Muscle layer of duodenum (tissue), 2 donors: Measurements from ENCODE around the gene IFNAR1.

Experiments
- H3K27ac ChIP-seq: one replicate; pipeline ENCODE4 v1.7.0; 2013; ENCODE audit warnings: mild to moderate bottlenecking, low read length
- H3K27me3 ChIP-seq: one replicate; pipeline ENCODE4 v1.7.0; 2013; ENCODE audit warnings: low read depth, mild to moderate bottlenecking, control low read depth, low read length
- H3K36me3 ChIP-seq, 2 donors: one replicate each; pipeline ENCODE4 v1.7.0; 2013; ENCODE audit warnings: low read length in 2 of 2, control low read depth in 1 of 2, mild to moderate bottlenecking in 1 of 2; ENCODE audit not compliant: insufficient read depth in 2 of 2, control insufficient read depth in 1 of 2
- H3K4me1 ChIP-seq, 2 donors: one replicate each; pipeline ENCODE4 v1.7.0; 2013; ENCODE audit warnings: low read length in 2 of 2, mild to moderate bottlenecking in 2 of 2, control low read depth in 1 of 2, moderate library complexity in 1 of 2; ENCODE audit not compliant: insufficient read depth in 2 of 2, control insufficient read depth in 1 of 2
- H3K4me3 ChIP-seq, 2 donors: one replicate each; pipeline ENCODE4 v1.7.0; 2013; ENCODE audit warnings: low read length in 2 of 2, low read depth in 1 of 2, mild to moderate bottlenecking in 1 of 2
- H3K9me3 ChIP-seq, 2 donors: one replicate each; pipeline ENCODE4 v1.7.0; 2013; ENCODE audit warnings: low read length in 2 of 2, control low read depth in 1 of 2, mild to moderate bottlenecking in 1 of 2; ENCODE audit not compliant: control insufficient read depth in 1 of 2
- donor health status: healthy.

Gene IFNAR1

DNA sequence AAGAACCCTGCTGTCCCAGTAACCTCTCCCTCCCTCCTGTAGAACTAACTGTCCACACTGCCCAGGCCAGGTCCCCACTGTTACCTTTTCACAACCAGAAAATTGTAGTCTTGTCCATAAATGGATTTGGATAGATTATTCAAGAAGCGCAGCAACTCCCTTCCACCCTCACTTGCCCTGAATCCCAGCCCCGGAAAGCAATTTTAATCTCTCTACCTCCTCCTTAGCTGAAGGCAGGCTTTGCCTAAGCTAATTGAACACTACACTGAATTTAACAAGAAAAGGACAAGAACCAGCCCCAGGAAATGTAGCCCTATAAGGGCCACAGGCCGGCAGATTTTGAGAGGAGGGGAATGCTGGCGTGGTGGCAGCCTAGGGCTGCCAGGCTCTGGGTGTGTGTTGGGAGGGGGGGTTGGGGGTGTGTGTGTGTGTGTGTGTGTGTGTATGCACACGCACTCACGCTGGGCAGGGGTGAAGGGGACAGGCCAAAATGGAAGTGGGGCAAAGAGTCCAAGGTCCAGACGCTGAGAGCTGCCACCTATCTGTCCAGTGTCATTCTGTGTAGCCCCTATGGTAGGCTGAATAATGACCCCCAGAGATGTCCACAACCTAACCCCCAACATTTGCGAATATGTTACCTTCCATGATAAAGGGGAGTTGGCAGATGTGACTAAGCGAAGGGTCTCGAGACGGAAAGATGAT lies 67.7 kb downstream of the IFNAR1 start:
- Histone ChIP-seq H3K27me3 (no peaks in the 10 kb centered on the region), H3K36me3 (no peaks in the 10 kb centered on the region), H3K4me3 (no peak overlapping the region), H3K9me3 (no peaks in the 10 kb centered on the region), H3K4me1 (no peaks in the 10 kb centered on the region), H3K27ac (no peak overlapping the region)

DNA sequence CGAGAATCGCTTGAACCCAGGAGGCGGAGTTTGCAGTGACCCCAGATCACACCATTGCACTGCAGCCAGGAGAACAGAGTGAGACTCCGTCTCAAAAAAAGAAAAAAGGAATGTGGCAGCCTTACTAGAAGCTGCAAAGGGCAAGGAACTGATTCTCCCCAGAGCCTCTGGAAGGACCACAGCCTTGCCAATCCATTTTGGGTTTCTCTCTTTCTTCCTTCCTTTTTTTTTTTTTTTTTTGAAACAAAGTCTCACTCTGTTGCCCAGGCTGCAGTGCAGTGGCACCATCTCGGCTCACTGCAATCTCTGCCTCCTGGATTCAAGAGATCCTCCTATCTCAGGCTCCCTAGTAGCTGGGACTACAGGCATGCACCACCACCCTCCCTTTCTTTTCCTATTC lies 68.6 kb downstream of the IFNAR1 start:
- Histone ChIP-seq H3K27ac (no peak overlapping the region), H3K36me3 (no peaks in the 10 kb centered on the region), H3K4me3 (no peak overlapping the region), H3K9me3 (no peaks in the 10 kb centered on the region), H3K27me3 (no peaks in the 10 kb centered on the region), H3K4me1 (no peaks in the 10 kb centered on the region)

DNA sequence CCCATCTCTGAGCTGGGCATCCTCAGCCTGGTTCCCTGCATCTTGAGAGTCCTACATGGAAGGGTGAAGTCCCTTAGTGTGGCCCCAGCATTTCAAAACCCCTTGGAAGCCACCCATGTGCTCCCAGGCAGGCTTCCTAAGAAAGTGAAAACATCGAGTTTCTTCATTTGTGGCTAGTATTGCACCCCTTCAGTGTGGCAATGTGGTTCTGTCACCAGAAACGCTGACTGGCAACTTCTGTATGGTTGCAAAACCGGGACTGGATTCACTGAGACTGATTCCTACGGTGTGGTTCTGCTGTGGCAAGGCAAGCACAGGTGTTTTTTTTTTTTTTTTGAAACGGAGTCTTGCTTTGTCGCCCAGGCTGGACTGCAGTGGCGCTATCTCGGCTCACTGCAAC lies 69.5 kb downstream of the IFNAR1 start:
- H3K27ac ChIP-seq: no peak overlapping the region
- no peaks in the 10 kb centered on the region for H3K36me3 ChIP-seq
- no peaks in the 10 kb centered on the region for H3K27me3 ChIP-seq
- no peak overlapping the region for H3K4me3 ChIP-seq
- H3K4me1 ChIP-seq: no peaks in the 10 kb centered on the region
- no peaks in the 10 kb centered on the region for H3K9me3 ChIP-seq

DNA sequence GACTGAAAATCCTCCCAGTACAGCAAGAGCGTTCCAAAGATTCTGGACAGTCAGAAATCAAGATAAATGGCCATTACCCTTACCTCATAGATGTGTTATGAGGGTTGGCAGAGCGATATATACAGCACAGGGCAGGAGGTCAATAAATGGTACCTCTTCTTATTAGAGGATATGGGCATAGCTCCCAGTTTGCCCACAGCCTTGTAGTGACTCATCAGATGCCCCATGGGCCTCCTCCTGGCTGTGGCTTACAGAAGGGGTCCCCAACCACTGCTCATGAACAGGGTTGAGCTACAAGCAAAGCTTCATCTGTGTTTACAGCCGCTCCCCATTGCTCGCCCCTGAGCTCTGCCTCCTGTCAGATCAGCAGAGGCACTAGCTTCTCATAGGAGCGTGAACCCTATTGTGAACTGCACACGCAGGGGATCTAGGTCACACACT lies 71.1 kb downstream of the IFNAR1 start:
- Histone ChIP-seq H3K4me3 (no peak overlapping the region), H3K27me3 (no peaks in the 10 kb centered on the region), H3K9me3 (no peaks in the 10 kb centered on the region), H3K4me1 (no peaks in the 10 kb centered on the region), H3K36me3 (no peaks in the 10 kb centered on the region), H3K27ac (no peak overlapping the region)

DNA sequence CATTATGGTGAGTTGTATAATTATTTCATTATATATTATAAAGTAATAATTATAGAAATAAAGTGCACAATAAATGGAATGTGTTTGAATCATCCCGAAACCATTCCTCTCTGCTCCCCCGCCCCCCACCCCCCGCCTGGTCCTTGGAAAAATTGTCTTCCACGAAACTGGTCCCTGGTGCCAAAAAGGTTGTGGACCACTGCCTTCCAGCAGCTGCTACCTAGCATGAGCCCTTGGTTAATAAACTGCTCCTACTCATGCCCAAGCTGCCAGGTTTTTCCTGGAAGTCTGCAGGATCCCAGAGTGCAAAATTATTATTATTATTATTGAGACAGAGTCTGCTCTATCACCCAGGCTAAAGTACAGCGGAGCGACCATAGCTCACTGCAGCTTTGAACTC lies 71.7 kb downstream of the IFNAR1 start:
- no peak overlapping the region for H3K27ac ChIP-seq
- no peak overlapping the region for H3K4me3 ChIP-seq
- H3K27me3 ChIP-seq: no peaks in the 10 kb centered on the region
- no peaks in the 10 kb centered on the region for H3K36me3 ChIP-seq
- no peaks in the 10 kb centered on the region for H3K4me1 ChIP-seq
- no peaks in the 10 kb centered on the region for H3K9me3 ChIP-seq

DNA sequence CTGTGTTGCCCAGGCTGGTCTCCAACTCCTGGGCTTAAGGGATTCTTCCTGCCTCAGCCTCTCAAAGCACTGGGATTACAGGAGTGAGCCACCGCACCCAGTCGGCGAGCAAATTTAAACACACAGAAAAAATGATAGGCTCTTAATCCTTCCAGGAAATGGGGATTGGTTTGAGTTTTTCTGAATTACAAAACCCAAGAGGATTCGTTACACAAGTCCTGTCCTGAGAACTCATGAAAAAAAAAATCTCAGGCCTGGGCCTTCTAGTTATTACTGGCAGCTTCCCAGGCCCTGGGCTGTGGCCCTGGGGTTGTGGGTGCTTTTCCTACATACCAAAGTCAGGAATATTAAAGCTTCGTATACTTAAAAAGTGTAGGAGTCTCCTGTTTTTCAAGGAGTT lies 72.2 kb downstream of the IFNAR1 start:
- H3K4me3 ChIP-seq: no peak overlapping the region
- no peaks in the 10 kb centered on the region for H3K36me3 ChIP-seq
- H3K9me3 ChIP-seq: no peaks in the 10 kb centered on the region
- no peak overlapping the region for H3K27ac ChIP-seq
- no peaks in the 10 kb centered on the region for H3K27me3 ChIP-seq
- H3K4me1 ChIP-seq: no peaks in the 10 kb centered on the region

DNA sequence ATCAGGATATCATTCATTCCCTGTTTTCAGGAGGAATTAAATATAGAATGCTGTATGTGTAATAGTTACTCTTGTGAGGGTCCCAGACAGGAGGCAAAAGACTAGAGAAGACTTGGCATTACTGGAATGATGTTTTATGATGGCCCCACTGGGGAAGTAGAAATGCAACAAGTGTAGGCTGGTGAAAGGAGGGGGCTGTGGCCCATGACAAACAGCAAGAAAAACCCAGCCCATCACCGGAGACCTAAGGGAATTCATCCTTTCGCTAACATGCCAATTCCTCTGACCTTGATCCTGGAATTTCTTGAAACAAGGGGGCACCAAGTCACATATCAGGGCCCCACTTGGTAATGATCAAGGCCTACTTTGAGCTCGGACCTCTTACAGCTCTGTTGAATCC lies 72.9 kb downstream of the IFNAR1 start:
- Histone ChIP-seq H3K27me3 (no peaks in the 10 kb centered on the region), H3K36me3 (no peaks in the 10 kb centered on the region), H3K9me3 (no peaks in the 10 kb centered on the region), H3K4me3 (no peak overlapping the region), H3K4me1 (no peaks in the 10 kb centered on the region), H3K27ac (no peak overlapping the region)

DNA sequence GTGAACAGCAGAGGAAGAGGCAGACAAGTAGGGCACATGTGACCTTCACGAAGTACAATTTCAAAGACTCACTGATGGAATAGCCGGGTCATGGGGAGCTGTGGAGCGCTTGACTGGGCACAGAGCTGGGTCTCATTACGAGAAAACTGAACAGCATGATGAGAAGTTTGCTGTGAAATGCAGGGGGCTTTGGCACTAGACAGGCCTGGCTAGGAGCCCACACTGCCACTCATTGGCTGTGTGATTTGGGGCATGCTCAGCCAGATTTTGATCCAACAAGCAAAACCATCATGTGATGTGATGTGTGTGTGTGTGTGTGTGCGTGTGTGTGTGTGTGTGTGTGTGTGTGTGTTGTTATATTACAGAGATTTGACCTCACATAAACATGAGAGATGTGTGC lies 73.6 kb downstream of the IFNAR1 start:
- H3K36me3 ChIP-seq: no peaks in the 10 kb centered on the region
- H3K4me3 ChIP-seq: no peak overlapping the region
- H3K27ac ChIP-seq: no peak overlapping the region
- no peaks in the 10 kb centered on the region for H3K9me3 ChIP-seq
- H3K27me3 ChIP-seq: no peaks in the 10 kb centered on the region
- H3K4me1 ChIP-seq: no peaks in the 10 kb centered on the region

DNA sequence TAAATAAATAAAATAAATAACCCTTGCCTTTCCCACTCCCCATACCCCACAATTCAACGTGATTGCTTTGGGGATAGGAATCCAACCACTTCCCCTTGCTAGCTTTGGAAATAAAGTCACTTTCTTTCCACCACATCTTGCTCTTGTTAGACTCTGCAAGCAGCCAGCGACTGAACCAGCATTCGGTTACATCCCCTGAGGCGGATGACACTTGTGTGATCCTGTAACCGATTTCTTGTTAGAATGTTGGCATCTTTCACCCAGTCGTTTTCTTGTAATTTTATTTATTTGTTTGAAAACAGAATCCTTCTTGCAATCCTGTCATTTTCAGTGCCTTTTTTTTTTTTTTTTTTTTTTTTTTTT lies 76.8 kb downstream of the IFNAR1 start:
- no peak overlapping the region for H3K4me3 ChIP-seq
- H3K27ac ChIP-seq: no peak overlapping the region
- no peaks in the 10 kb centered on the region for H3K9me3 ChIP-seq
- peaks cover 0 to 18% of the 10 kb centered on the region in 2 donors for H3K4me1 ChIP-seq
- H3K36me3 ChIP-seq: peaks cover 0 to 4% of the 10 kb centered on the region in 2 donors
- no peaks in the 10 kb centered on the region for H3K27me3 ChIP-seq

DNA sequence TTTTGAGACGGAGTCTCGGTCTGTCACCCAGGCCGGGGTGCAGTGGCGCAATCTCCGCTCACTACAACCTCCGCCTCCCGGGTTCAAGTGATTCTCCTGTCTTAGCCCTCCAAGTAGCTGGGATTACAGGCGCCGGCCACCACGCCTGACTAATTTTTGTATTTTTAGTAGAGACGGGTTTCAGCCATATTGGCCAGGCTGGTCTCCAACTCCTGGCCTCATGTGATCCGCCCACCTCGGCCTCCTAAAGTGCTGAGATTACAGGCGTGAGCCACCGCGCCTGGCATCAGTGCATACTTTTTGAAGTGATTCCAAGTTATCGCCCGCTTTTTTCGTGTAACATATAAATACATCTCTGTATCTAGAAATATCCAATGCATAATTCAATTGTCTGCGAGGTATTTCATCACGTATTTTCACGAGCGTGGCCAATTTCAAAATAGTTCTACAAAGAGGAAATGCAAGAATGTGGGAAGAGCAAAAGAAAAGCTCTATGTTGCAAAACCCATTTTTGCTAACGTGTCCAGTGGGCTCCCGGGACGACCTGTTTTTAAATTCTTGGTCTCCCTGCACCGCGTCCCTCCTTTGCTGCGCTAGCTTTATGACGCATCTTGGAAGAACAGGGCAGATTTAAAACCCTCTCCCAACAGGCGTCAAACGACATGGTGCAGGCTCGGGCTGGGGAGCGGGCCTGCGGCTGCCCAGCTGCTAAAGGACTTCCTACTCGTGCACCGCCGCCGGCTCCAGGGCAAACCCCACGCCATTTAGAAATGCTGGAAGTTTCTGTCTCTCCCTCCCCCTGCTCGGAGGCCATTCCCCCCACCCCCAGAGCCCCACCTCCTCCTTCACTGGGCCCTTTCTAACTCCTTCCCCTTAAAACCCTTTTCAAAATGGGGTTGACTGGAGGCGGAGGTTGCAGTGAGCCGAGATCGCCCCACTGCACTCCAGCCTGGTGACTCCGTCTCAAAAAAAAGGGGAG lies 77.5 kb downstream of the IFNAR1 start:
- Histone ChIP-seq H3K9me3 (no peaks in the 10 kb centered on the region), H3K36me3 (peaks cover 0 to 4% of the 10 kb centered on the region in 2 donors), H3K4me3 (peak overlapping the region; percentile 37 to 56), H3K4me1 (peaks cover 0 to 18% of the 10 kb centered on the region in 2 donors), H3K27me3 (no peaks in the 10 kb centered on the region), H3K27ac (peak overlapping the region; percentile 60)

DNA sequence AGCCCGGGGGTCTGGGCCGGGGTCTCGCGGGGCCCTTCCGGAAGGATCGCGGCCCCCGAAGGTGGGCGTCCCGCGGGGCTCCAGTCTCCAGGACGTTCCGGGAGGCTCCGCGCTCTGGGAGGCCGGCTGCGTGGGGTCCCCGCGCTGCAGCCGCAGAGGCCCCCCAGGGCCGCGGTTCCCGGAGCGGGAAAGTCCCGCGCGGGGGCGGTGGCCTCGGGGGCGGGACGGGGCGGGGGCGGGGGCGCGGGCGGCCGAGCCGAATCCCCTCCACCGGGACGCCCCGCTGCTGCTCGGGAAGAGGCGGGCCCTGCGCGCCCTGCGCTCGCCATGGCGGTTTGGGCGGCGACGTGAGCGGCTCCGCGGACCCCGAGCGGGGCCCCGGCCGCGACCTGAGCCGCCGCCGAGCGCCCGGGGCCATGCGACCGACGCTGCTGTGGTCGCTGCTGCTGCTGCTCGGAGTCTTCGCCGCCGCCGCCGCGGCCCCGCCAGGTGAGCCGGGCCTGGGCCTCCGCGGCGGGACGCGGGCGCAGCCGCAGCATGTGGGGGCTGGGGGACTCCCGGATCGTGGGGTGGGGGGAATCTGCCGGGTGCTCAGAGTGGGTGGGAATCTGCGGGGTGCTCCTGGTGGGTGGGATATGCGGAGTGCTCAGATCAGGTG lies 78.5 kb downstream of the IFNAR1 start, which contains the start of gene IFNGR2:
TSS of gene IFNGR2 (plus strand) at position 286 of the 658 bp plus-strand sequence. CDS start at position 417, 131 bp downstream.
- Histone ChIP-seq H3K9me3 (no peaks in the 10 kb centered on the region), H3K27me3 (no peaks in the 10 kb centered on the region), H3K4me3 (peak within 1 kb of the TSS; percentile 80 to 84), H3K27ac (peak within 1 kb of the TSS; percentile 88), H3K36me3 (peaks cover 0 to 4% of the 10 kb centered on the region in 2 donors), H3K4me1 (peaks cover 0 to 18% of the 10 kb centered on the region in 2 donors)
